Karpas-422 (cell line): Measurements from ENCODE around the gene C1orf198. TPM values are rescaled to one million over a fixed set of nuclear protein-coding genes. Genes with fewer than 3 reads are reported as not detected.

Source experiments
- DNase-seq: peaks from one replicate; pipeline ENCODE4 v3.0.0-alpha.2; 2015
- H2AFZ ChIP-seq: fragments of 200-600 bp; sonication (generic); 2 replicates; pipeline ENCODE4 v1.6.1; 2014; ENCODE audit warnings: antibody characterized with exemption, low read length, mixed read lengths
- H3K27ac ChIP-seq: fragments of 200-600 bp; sonication (generic); 2 replicates; pipeline ENCODE4 v1.5.1; 2014; ENCODE audit warnings: mild to moderate bottlenecking, low read length, moderate library complexity
- H3K27me3 ChIP-seq: fragments of 200-600 bp; sonication (generic); 2 replicates; pipeline ENCODE4 v1.6.1; 2014; ENCODE audit warnings: low read length, mixed read lengths
- H3K36me3 ChIP-seq: fragments of 200-600 bp; sonication (generic); 2 replicates; pipeline ENCODE4 v1.6.1; 2014; ENCODE audit warnings: low read length, mixed read lengths; ENCODE audit not compliant: insufficient read depth
- H3K4me1 ChIP-seq: fragments of 200-600 bp; sonication (generic); 2 replicates; pipeline ENCODE4 v1.6.1; 2014; ENCODE audit warnings: mild to moderate bottlenecking, low read length, mixed read lengths
- H3K4me2 ChIP-seq: fragments of 200-600 bp; sonication (generic); 2 replicates; pipeline ENCODE4 v1.6.1; 2014; ENCODE audit warnings: low read length, low read depth, mild to moderate bottlenecking; ENCODE audit not compliant: poor library complexity, severe bottlenecking
- H3K4me3 ChIP-seq: fragments of 200-600 bp; sonication (generic); 2 replicates; pipeline ENCODE4 v1.5.1; 2014; ENCODE audit warnings: mild to moderate bottlenecking, antibody characterized with exemption, low read length, mixed read lengths
- H3K79me2 ChIP-seq: fragments of 200-600 bp; sonication (generic); 2 replicates; pipeline ENCODE4 v1.6.1; 2014; ENCODE audit warnings: mild to moderate bottlenecking, low read length, mixed read lengths
- H3K9ac ChIP-seq: fragments of 200-600 bp; sonication (generic); 2 replicates; pipeline ENCODE4 v1.6.0; 2014; ENCODE audit warnings: low read length
- H3K9me2 ChIP-seq: fragments of 200-600 bp; sonication (generic), shearing (Covaris generic); replicated peaks from 2 replicates; pipeline ENCODE4 v1.6.0; 2014; ENCODE audit warnings: mild to moderate bottlenecking, low read length, moderate library complexity; ENCODE audit not compliant: insufficient read depth
- H3K9me3 ChIP-seq: fragments of 300-700, 200-600 bp; sonication (generic); 2 replicates; pipeline ENCODE4 v1.6.1; 2014; ENCODE audit warnings: low read length, mixed read lengths
- H4K20me1 ChIP-seq: fragments of 200-600 bp; sonication (generic); 2 replicates; pipeline ENCODE4 v1.6.1; 2014; ENCODE audit warnings: mild to moderate bottlenecking, antibody characterized with exemption, low read length, low read depth; ENCODE audit not compliant: insufficient read depth
- total RNA-seq: library from RNA; depleted of rRNA; stranded (reverse); fragments of >200 nt; shearing (Covaris generic); gene quantifications from 2 replicates; pipeline ENCODE4 v1.2.3, GENCODE V29; 2014; ENCODE audit warnings: low replicate concordance

C1orf198 gene
- total RNA-seq, 1 experiment from 2014 or later: 3.7 TPM

GRCh38 chr1:230823931-230824381, 44.4 kb downstream of the C1orf198 start:
- Histone ChIP-seq H3K9me2 (no peaks in the 10 kb centered on the region), H3K79me2 (no peaks in the 10 kb centered on the region), H3K27ac (no peak overlapping the region), H3K27me3 (0 out of 2 replicates have a peak, but pooled peaks cover 2% of the 10 kb centered on the region), H4K20me1 (no peaks in the 10 kb centered on the region), H3K4me2 (no peak overlapping the region), H2AFZ (no peak overlapping the region), H3K9ac (no peak overlapping the region), H3K4me1 (no peaks in the 10 kb centered on the region), H3K4me3 (no peak overlapping the region), H3K36me3 (no peaks in the 10 kb centered on the region), H3K9me3 (no peaks in the 10 kb centered on the region)
- no peak for DNase-seq

GRCh38 chr1:230823426-230823825, 44.9 kb downstream of the C1orf198 start:
- no peaks in the 10 kb centered on the region for H3K4me1 ChIP-seq
- H3K4me3 ChIP-seq: no peak overlapping the region
- H3K9me2 ChIP-seq: no peaks in the 10 kb centered on the region
- H3K9ac ChIP-seq: no peak overlapping the region
- no peaks in the 10 kb centered on the region for H3K36me3 ChIP-seq
- no peak overlapping the region for H2AFZ ChIP-seq
- no peak overlapping the region for H3K4me2 ChIP-seq
- DNase-seq: no peak
- H3K79me2 ChIP-seq: no peaks in the 10 kb centered on the region
- H3K9me3 ChIP-seq: no peaks in the 10 kb centered on the region
- 0 out of 2 replicates have a peak, but pooled peaks cover 2% of the 10 kb centered on the region for H3K27me3 ChIP-seq
- H4K20me1 ChIP-seq: no peaks in the 10 kb centered on the region
- H3K27ac ChIP-seq: no peak overlapping the region

GRCh38 chr1:230822092-230822581, 46.2 kb downstream of the C1orf198 start:
- Histone ChIP-seq H3K79me2 (no peaks in the 10 kb centered on the region), H3K4me1 (no peaks in the 10 kb centered on the region), H3K9me3 (no peaks in the 10 kb centered on the region), H3K4me2 (no peak overlapping the region), H3K9me2 (no peaks in the 10 kb centered on the region), H3K36me3 (no peaks in the 10 kb centered on the region), H3K4me3 (no peak overlapping the region), H4K20me1 (no peaks in the 10 kb centered on the region), H2AFZ (no peak overlapping the region), H3K9ac (no peak overlapping the region), H3K27me3 (0 out of 2 replicates have a peak, but pooled peaks cover 2% of the 10 kb centered on the region), H3K27ac (no peak overlapping the region)
- DNase-seq: no peak

GRCh38 chr1:230821346-230821745, 47.0 kb downstream of the C1orf198 start:
- Histone ChIP-seq H2AFZ (no peak overlapping the region), H3K9me3 (no peaks in the 10 kb centered on the region), H3K27ac (no peak overlapping the region), H3K36me3 (no peaks in the 10 kb centered on the region), H3K27me3 (0 out of 2 replicates have a peak, but pooled peaks cover 2% of the 10 kb centered on the region), H3K4me1 (no peaks in the 10 kb centered on the region), H3K4me3 (no peak overlapping the region), H3K79me2 (no peaks in the 10 kb centered on the region), H4K20me1 (no peaks in the 10 kb centered on the region), H3K4me2 (no peak overlapping the region), H3K9me2 (no peaks in the 10 kb centered on the region), H3K9ac (no peak overlapping the region)
- DNase-seq: no peak

GRCh38 chr1:230820568-230820967, 47.8 kb downstream of the C1orf198 start:
- Histone ChIP-seq H3K27ac (no peak overlapping the region), H3K9me3 (no peaks in the 10 kb centered on the region), H4K20me1 (no peaks in the 10 kb centered on the region), H3K79me2 (no peaks in the 10 kb centered on the region), H3K4me1 (no peaks in the 10 kb centered on the region), H3K9me2 (no peaks in the 10 kb centered on the region), H3K9ac (no peak overlapping the region), H2AFZ (no peak overlapping the region), H3K4me2 (no peak overlapping the region), H3K4me3 (no peak overlapping the region), H3K27me3 (0 out of 2 replicates have a peak, but pooled peaks cover 2% of the 10 kb centered on the region), H3K36me3 (no peaks in the 10 kb centered on the region)
- no peak for DNase-seq

- no peak overlapping the region for H3K4me2 ChIP-seq
These were observed 48.3 kb downstream of the C1orf198 start for GRCh38 chr1:230819976-230820375.

GRCh38 chr1:230818901-230819300, 49.4 kb downstream of the C1orf198 start:
- Histone ChIP-seq H3K9me2 (no peaks in the 10 kb centered on the region), H3K4me3 (no peak overlapping the region), H3K27ac (no peak overlapping the region), H3K36me3 (no peaks in the 10 kb centered on the region), H2AFZ (no peak overlapping the region), H3K79me2 (no peaks in the 10 kb centered on the region), H3K9ac (no peak overlapping the region), H3K27me3 (0 out of 2 replicates have a peak, but pooled peaks cover 2% of the 10 kb centered on the region), H3K4me1 (no peaks in the 10 kb centered on the region), H3K4me2 (no peak overlapping the region), H4K20me1 (no peaks in the 10 kb centered on the region), H3K9me3 (no peaks in the 10 kb centered on the region)
- no peak for DNase-seq

More at GRCh38 chr1:230819976-230820375, 48.3 kb downstream of the C1orf198 start:
- no peaks in the 10 kb centered on the region for H3K4me1 ChIP-seq
- H3K9me2 ChIP-seq: no peaks in the 10 kb centered on the region
- DNase-seq: no peak
- H3K9me3 ChIP-seq: no peaks in the 10 kb centered on the region
- H3K27me3 ChIP-seq: 0 out of 2 replicates have a peak, but pooled peaks cover 2% of the 10 kb centered on the region
- H2AFZ ChIP-seq: no peak overlapping the region
- H3K27ac ChIP-seq: no peak overlapping the region
- no peaks in the 10 kb centered on the region for H3K79me2 ChIP-seq
- H4K20me1 ChIP-seq: no peaks in the 10 kb centered on the region
- no peak overlapping the region for H3K4me3 ChIP-seq
- H3K36me3 ChIP-seq: no peaks in the 10 kb centered on the region
- H3K9ac ChIP-seq: no peak overlapping the region

GRCh38 chr1:230818367-230818766, 50.0 kb downstream of the C1orf198 start:
- Histone ChIP-seq H2AFZ (no peak overlapping the region), H3K9me3 (no peaks in the 10 kb centered on the region), H3K4me3 (no peak overlapping the region), H3K27me3 (0 out of 2 replicates have a peak, but pooled peaks cover 2% of the 10 kb centered on the region), H3K27ac (no peak overlapping the region), H4K20me1 (no peaks in the 10 kb centered on the region), H3K4me1 (no peaks in the 10 kb centered on the region), H3K9ac (no peak overlapping the region), H3K4me2 (no peak overlapping the region), H3K79me2 (no peaks in the 10 kb centered on the region), H3K36me3 (no peaks in the 10 kb centered on the region), H3K9me2 (no peaks in the 10 kb centered on the region)
- DNase-seq: no peak
